Esophagus mucosa (tissue), 1 donor: ENCODE measurements around the gene GUCD1. TPM values are rescaled to one million over a fixed set of nuclear protein-coding genes. Genes with fewer than 3 reads are reported as not detected.
"Not testable (repeated sequence)": the region's sequence is repeated elsewhere in the genome, so short reads cannot be mapped to it uniquely, and the experiment has no call there.

ENCODE experiments used
- ATAC-seq: fragments of 200-7000 bp; cut with Tn5 transposase; one replicate; pipeline ENCODE4 v1.9.1; 2020
- total RNA-seq: library from RNA; stranded (reverse); gene quantifications from one replicate; pipeline ENCODE4 v1.2.4, GENCODE V29; 2023
- donor health status: DM: yes; HTN: yes; CAD: no.

GUCD1 gene
- total RNA-seq, 1 donor from 2014 or later, result 50.1 TPM

- ATAC-seq, result no peak
Observed at GRCh38 chr22:24564376-24565058, 9.6 kb upstream of the GUCD1 start.

- no peak for ATAC-seq
Observed at GRCh38 chr22:24563246-24563645, 8.3 kb upstream of the GUCD1 start.

- no peak for ATAC-seq
Observed at GRCh38 chr22:24559471-24559870, 4.5 kb upstream of the GUCD1 start.

- peak; percentile 95 for ATAC-seq
Observed at GRCh38 chr22:24555165-24556039, 464 bp upstream of the GUCD1 start, which contains the start of gene SNRPD3. Gene SNRPD3 (plus strand): TSS chr22:24555999. CDS start chr22:24557675, 1,676 bp downstream.

GRCh38 chr22:24553597-24554312, 1.2 kb downstream of the GUCD1 start:
- ATAC-seq, result no peak

- not testable (repeated sequence) for ATAC-seq
Observed at GRCh38 chr22:24552503-24553286, 2.2 kb downstream of the GUCD1 start.

- no peak for ATAC-seq
Observed at GRCh38 chr22:24550902-24551435, 4.0 kb downstream of the GUCD1 start.

- no peak for ATAC-seq
Observed at GRCh38 chr22:24550028-24550901, 4.7 kb downstream of the GUCD1 start.

- ATAC-seq, result no peak
Observed at GRCh38 chr22:24548812-24549211, 6.1 kb downstream of the GUCD1 start.

GRCh38 chr22:24543679-24544243, 11.2 kb downstream of the GUCD1 start:
- no peak for ATAC-seq

GRCh38 chr22:24543185-24543601, 11.7 kb downstream of the GUCD1 start:
- peak; percentile 10 for ATAC-seq

- peak; percentile 39 for ATAC-seq
Observed at GRCh38 chr22:24542641-24543040, 12.3 kb downstream of the GUCD1 start.

- no peak for ATAC-seq
Observed at GRCh38 chr22:24541681-24542515, 13.0 kb downstream of the GUCD1 start.

GRCh38 chr22:24540470-24540869, 14.5 kb downstream of the GUCD1 start:
- no peak for ATAC-seq

GRCh38 chr22:24536089-24536488, 18.8 kb downstream of the GUCD1 start:
- no peak for ATAC-seq

- no peak for ATAC-seq
Observed at GRCh38 chr22:24535348-24535747, 19.6 kb downstream of the GUCD1 start.

GRCh38 chr22:24532075-24532474, 22.9 kb downstream of the GUCD1 start:
- peak; percentile 72 for ATAC-seq

- ATAC-seq, result not testable (repeated sequence)
Observed at GRCh38 chr22:24530968-24531367, 24.0 kb downstream of the GUCD1 start.

- no peak for ATAC-seq
Observed at GRCh38 chr22:24529898-24530297, 25.0 kb downstream of the GUCD1 start.

GRCh38 chr22:24526191-24526590, 28.7 kb downstream of the GUCD1 start:
- ATAC-seq, result no peak
